Panc1 (cell line): ENCODE results near the gene PGS1.

Source experiments
- TCF7L2 ChIP-seq: IDR thresholded peaks from 2 replicates; pipeline ENCODE4 v1.6.1; 2011; ENCODE audit warnings: mild to moderate bottlenecking, low read depth, low read length, inconsistent platforms
- TF ChIP-seq, protein P1 (sequence below): fragments of 450-650 bp; IDR thresholded peaks from 2 replicates; pipeline ENCODE4 v1.5.1; 2017; ENCODE audit warnings: mild to moderate bottlenecking
- TF ChIP-seq, protein P2 (sequence below), 2 experiments: IDR thresholded peaks; 2 replicates each; pipeline ENCODE4 v1.6.1; 2011 to 2012; ENCODE audit warnings: low read depth in 2 of 2, control low read depth in 1 of 2, low read length in 1 of 2, mild to moderate bottlenecking in 1 of 2, moderate library complexity in 1 of 2; ENCODE audit not compliant: insufficient read depth in 1 of 2

DNA sequence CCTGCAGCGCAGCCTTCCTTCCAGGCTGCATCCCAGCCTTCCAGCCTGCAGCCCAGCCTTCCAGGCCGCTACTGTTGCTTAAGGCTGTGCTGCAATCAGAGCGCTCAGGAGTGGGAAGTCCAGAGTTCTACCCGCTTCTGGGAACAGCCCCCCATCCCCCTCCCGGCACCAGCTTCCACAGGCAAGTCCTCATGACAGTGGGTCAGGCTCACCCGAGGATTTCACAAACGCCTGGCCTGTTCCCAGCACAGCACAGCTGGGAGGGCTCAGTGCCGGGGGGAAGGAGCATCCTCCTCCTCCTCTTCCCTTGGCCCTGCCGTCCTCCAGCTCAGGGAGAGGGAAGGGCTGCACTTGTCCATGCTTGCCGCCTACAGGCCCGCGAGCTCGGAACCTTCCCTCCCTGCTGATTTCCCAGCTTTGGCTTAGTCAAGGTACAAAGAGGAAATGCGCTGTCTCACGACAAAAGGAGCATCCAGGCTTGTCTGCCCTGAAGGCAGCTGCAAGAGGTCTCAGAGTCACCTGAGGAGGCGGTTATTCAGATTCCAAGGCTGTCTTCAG lies 26.9 kb upstream of the PGS1 start:
- TF ChIP-seq, protein P1, sequence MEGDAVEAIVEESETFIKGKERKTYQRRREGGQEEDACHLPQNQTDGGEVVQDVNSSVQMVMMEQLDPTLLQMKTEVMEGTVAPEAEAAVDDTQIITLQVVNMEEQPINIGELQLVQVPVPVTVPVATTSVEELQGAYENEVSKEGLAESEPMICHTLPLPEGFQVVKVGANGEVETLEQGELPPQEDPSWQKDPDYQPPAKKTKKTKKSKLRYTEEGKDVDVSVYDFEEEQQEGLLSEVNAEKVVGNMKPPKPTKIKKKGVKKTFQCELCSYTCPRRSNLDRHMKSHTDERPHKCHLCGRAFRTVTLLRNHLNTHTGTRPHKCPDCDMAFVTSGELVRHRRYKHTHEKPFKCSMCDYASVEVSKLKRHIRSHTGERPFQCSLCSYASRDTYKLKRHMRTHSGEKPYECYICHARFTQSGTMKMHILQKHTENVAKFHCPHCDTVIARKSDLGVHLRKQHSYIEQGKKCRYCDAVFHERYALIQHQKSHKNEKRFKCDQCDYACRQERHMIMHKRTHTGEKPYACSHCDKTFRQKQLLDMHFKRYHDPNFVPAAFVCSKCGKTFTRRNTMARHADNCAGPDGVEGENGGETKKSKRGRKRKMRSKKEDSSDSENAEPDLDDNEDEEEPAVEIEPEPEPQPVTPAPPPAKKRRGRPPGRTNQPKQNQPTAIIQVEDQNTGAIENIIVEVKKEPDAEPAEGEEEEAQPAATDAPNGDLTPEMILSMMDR, result no peak
- TF ChIP-seq TCF7L2, result no peak
- TF ChIP-seq, protein P2, sequence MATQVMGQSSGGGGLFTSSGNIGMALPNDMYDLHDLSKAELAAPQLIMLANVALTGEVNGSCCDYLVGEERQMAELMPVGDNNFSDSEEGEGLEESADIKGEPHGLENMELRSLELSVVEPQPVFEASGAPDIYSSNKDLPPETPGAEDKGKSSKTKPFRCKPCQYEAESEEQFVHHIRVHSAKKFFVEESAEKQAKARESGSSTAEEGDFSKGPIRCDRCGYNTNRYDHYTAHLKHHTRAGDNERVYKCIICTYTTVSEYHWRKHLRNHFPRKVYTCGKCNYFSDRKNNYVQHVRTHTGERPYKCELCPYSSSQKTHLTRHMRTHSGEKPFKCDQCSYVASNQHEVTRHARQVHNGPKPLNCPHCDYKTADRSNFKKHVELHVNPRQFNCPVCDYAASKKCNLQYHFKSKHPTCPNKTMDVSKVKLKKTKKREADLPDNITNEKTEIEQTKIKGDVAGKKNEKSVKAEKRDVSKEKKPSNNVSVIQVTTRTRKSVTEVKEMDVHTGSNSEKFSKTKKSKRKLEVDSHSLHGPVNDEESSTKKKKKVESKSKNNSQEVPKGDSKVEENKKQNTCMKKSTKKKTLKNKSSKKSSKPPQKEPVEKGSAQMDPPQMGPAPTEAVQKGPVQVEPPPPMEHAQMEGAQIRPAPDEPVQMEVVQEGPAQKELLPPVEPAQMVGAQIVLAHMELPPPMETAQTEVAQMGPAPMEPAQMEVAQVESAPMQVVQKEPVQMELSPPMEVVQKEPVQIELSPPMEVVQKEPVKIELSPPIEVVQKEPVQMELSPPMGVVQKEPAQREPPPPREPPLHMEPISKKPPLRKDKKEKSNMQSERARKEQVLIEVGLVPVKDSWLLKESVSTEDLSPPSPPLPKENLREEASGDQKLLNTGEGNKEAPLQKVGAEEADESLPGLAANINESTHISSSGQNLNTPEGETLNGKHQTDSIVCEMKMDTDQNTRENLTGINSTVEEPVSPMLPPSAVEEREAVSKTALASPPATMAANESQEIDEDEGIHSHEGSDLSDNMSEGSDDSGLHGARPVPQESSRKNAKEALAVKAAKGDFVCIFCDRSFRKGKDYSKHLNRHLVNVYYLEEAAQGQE (IDR thresholded peaks at IDR 0.05; ENCODE audit: insufficient read depth in 1 of 2, low read depth in 2 of 2, low read length in 1 of 2), result peak in 1 of 2 experiments; percentile 51; a peak in 1 of 4 replicates
